B cell (primary cell): ENCODE measurements around the gene SKIC2. TPM values are rescaled to one million over a fixed set of nuclear protein-coding genes. Genes with fewer than 3 reads are reported as not detected.
"Not testable (repeated sequence)": the region's sequence is repeated elsewhere in the genome, so short reads cannot be mapped to it uniquely, and the experiment has no call there.

Experiments
- ATAC-seq: fragments of 200-7000 bp; cut with Tn5 transposase; one replicate; pipeline ENCODE4 v1.10.0; 2021; ENCODE audit warnings: low read depth, mild to moderate bottlenecking, moderate number of reproducible peaks, moderate library complexity
- CTCF ChIA-PET: fragments of 350-600 bp; sonication (Branson Sonifier 250); formaldehyde crosslinking; loops from one replicate; lab custom pipeline; 2021; ENCODE audit warnings: antibody characterized with exemption, inconsistent platforms; lab: Charles Lee
- POLR2A ChIA-PET: fragments of 350-600 bp; sonication (Branson Sonifier 250); formaldehyde crosslinking; loops from one replicate; lab custom pipeline; 2021; ENCODE audit warnings: antibody characterized with exemption; lab: Charles Lee
- DNase-seq: peaks from one replicate; pipeline ENCODE4 v3.0.0; 2013
- H2AFZ ChIP-seq: 2 replicates; pipeline ENCODE4 v1.6.1; 2012; ENCODE audit warnings: mild to moderate bottlenecking, low read depth, low read length; ENCODE audit not compliant: insufficient read depth, poor library complexity, severe bottlenecking
- H3K27ac ChIP-seq, 2 donors: 1 replicate in 1 of 2; 2 replicates in 1 of 2; pipeline ENCODE4 v1.5.1; 2012 to 2013; ENCODE audit warnings: low read length in 2 of 2, mild to moderate bottlenecking in 2 of 2, moderate library complexity in 1 of 2
- H3K27me3 ChIP-seq, 4 experiments: fragments of 200-600 bp in 1 of 4; sonication (generic) in 1 of 4; replicated peaks in 1 of 4; 1 replicate in 2 of 4; 2 replicates in 2 of 4; pipeline versions ENCODE4 v1.6.1 to v1.7.0; 2013 to 2016; ENCODE audit warnings: low read length in 3 of 4, mild to moderate bottlenecking in 2 of 4, mixed read lengths in 1 of 4, moderate library complexity in 1 of 4; ENCODE audit not compliant: insufficient read depth in 4 of 4, control insufficient read depth in 3 of 4; ENCODE audit errors: control extremely low read depth in 1 of 4
- H3K36me3 ChIP-seq, 2 experiments: replicated peaks in 1 of 2; 1 replicate in 1 of 2; 2 replicates in 1 of 2; pipeline versions ENCODE4 v1.6.1 to v1.7.1; 2013; ENCODE audit warnings: low read length in 1 of 2; ENCODE audit not compliant: insufficient read depth in 2 of 2, control insufficient read depth in 1 of 2; ENCODE audit errors: control extremely low read depth in 1 of 2, extremely low read depth in 1 of 2
- H3K4me1 ChIP-seq, 2 donors: fragments of 200-600 bp in 1 of 2; sonication (generic) in 1 of 2; 1 replicate in 1 of 2; 2 replicates in 1 of 2; pipeline versions ENCODE4 v1.5.1 to v1.6.1; 2013 to 2017; ENCODE audit warnings: low read length in 2 of 2; ENCODE audit not compliant: control insufficient read depth in 2 of 2, insufficient read depth in 2 of 2
- H3K4me2 ChIP-seq: replicated peaks from 2 replicates; pipeline ENCODE3; 2012; ENCODE audit warnings: mild to moderate bottlenecking, low read depth, low read length; ENCODE audit not compliant: poor library complexity, severe bottlenecking
- H3K4me3 ChIP-seq, 5 experiments: fragments of 200-600 bp in 1 of 5; sonication (generic) in 1 of 5; 1 replicate in 3 of 5; 2 replicates in 2 of 5; pipeline versions ENCODE4 v1.5.1 to v1.7.0; 2011 to 2016; ENCODE audit warnings: low read length in 4 of 5, mild to moderate bottlenecking in 4 of 5, low read depth in 2 of 5, control low read depth in 1 of 5, moderate library complexity in 1 of 5; ENCODE audit not compliant: insufficient read depth in 1 of 5; ENCODE audit errors: control extremely low read depth in 1 of 5, extremely low read depth in 1 of 5
- H3K79me2 ChIP-seq: fragments of 200-600 bp; sonication (generic); one replicate; pipeline ENCODE4 v1.6.0; 2016; ENCODE audit warnings: low read length; ENCODE audit not compliant: control insufficient read depth, insufficient read depth
- H3K9ac ChIP-seq: fragments of 200-600 bp; sonication (generic); 2 replicates; pipeline ENCODE4 v1.6.1; 2017; ENCODE audit warnings: mild to moderate bottlenecking, low read length, moderate library complexity
- H3K9me3 ChIP-seq, 3 donors: one replicate each; pipeline versions ENCODE4 v1.6.1 to v1.7.1; 2013; ENCODE audit warnings: low read length in 2 of 3; ENCODE audit not compliant: control insufficient read depth in 2 of 3, insufficient read depth in 1 of 3; ENCODE audit errors: control extremely low read depth in 1 of 3
- H4K20me1 ChIP-seq: 2 replicates; pipeline ENCODE4 v1.6.0; 2012; ENCODE audit warnings: mild to moderate bottlenecking, low read length; ENCODE audit not compliant: insufficient read depth, control insufficient read depth, poor library complexity, severe bottlenecking
- H3K27ac Mint-ChIP-seq: one replicate; pipeline ENCODE4 v1.8.0; 2021; ENCODE audit warnings: mixed read lengths
- H3K27me3 Mint-ChIP-seq: one replicate; pipeline ENCODE4 v1.8.0; 2021; ENCODE audit warnings: mixed read lengths
- H3K4me1 Mint-ChIP-seq: one replicate; pipeline ENCODE4 v1.8.0; 2021; ENCODE audit warnings: mixed read lengths
- H3K4me3 Mint-ChIP-seq: one replicate; pipeline ENCODE4 v1.8.0; 2021; ENCODE audit warnings: mixed read lengths
- H3K9me3 Mint-ChIP-seq: one replicate; pipeline ENCODE4 v1.8.0; 2022; ENCODE audit warnings: mixed read lengths; ENCODE audit not compliant: insufficient read depth
- CTCF ChIP-seq: fragments of 200-600 bp; IDR thresholded peaks from one replicate; pipeline ENCODE4 v1.8.0; 2022; ENCODE audit warnings: antibody characterized with exemption, mild to moderate bottlenecking
- EZH2 ChIP-seq: IDR thresholded peaks from 2 replicates; pipeline ENCODE4 v1.6.1; 2012; ENCODE audit warnings: borderline replicate concordance, low read depth, mild to moderate bottlenecking, moderate library complexity, low read length; ENCODE audit not compliant: insufficient read depth, poor library complexity, severe bottlenecking
- WGBS: methylation state at CpG from one replicate; pipeline ENCODE4 v1.1.5; 2013; ENCODE audit warnings: missing lambda C conversion rate; ENCODE audit not compliant: insufficient coverage; 5-methylcytosine and 5-hydroxymethylcytosine counted together
- intact Hi-C: fragments of 100-400 bp; cut with micrococcal nuclease; formaldehyde crosslinking; loops from one replicate; pipeline ENCODE4 v1.10.0; 2022
- polyA plus RNA-seq: library from polyadenylated mRNA; depleted of rRNA; stranded (reverse); fragments of >200 nt; gene quantifications from 2 replicates; pipeline ENCODE4 v1.2.3, GENCODE V29; 2012
- total RNA-seq, 2 donors: library from RNA; stranded (reverse); fragments of 120-200 nt in 1 of 2; gene quantifications; 1 replicate in 1 of 2; 2 replicates in 1 of 2; pipeline versions ENCODE4 v1.2.3 to v1.2.4, GENCODE V29; 2013 to 2022

The SKIC2 gene
- total and polyA plus RNA-seq, 2 donors (not counting 1 experiment from before 2014, with no cell fraction given) = 93.1 to 119 TPM

GRCh38 chr6:31972709-31973350 lies 13.9 kb downstream of the SKIC2 start:
- TF ChIP-seq EZH2 (no peak), CTCF (no peak)
- no peak for DNase-seq
- peak overlapping the region; percentile 98 for H3K4me3 Mint-ChIP-seq
- no peak for ATAC-seq
- intact Hi-C loops = loop anchor here (1.0 to 10.0 kb wide), 5 partner anchors 14 to 1908 kb away; partner anchors contain the start of genes CLIC1, HSD17B8, POLR1H and PPP1R11
- peaks cover 34% of the 10 kb centered on the region for H3K4me1 Mint-ChIP-seq
- Histone ChIP-seq H3K36me3 (peaks cover 0 to 23% of the 10 kb centered on the region in 2 experiments), H3K4me1 (peaks cover 18 to 23% of the 10 kb centered on the region in 2 donors), H3K4me2 (peak overlapping the region; percentile 89), H4K20me1 (no peaks in the 10 kb centered on the region), H3K4me3 (peak overlapping the region; percentile 35 to 92 (median 80)), H3K79me2 (peaks cover 13% of the 10 kb centered on the region), H3K27ac (peak overlapping the region; percentile 96 to 100), H2AFZ (peak overlapping the region; percentile 77), H3K9me3 (peaks cover 0 to 3% (median 0%) of the 10 kb centered on the region in 3 donors), H3K27me3 (no peaks in the 10 kb centered on the region), H3K9ac (peak overlapping the region; percentile 98)
- POLR2A ChIA-PET = interaction anchor here (1.1 to 3.6 kb wide), 5 partner anchors 14 to 1355 kb away, joined by 3 to 24 read pairs (median 6); partner anchors contain the start of genes ATF6B, DDX39B, MRPS18B and NELFE
- no peaks in the 10 kb centered on the region for H3K9me3 Mint-ChIP-seq
- H3K27me3 Mint-ChIP-seq = no peaks in the 10 kb centered on the region
- WGBS = 13% methylated on average over 19 of the region's 19 CpGs
- peak overlapping the region; percentile 100 for H3K27ac Mint-ChIP-seq
- CTCF ChIA-PET = interaction anchor here (1.2 to 1.8 kb wide), 3 partner anchors 14 to 22 kb away, joined by 3 to 10 read pairs (median 6); partner anchors contain the start of genes NELFE and SKIC2

GRCh38 chr6:31976065-31976464 lies 17.1 kb downstream of the SKIC2 start:
- H4K20me1 ChIP-seq, H3K4me3 Mint-ChIP-seq, CTCF ChIA-PET, H3K4me2 ChIP-seq, H3K9me3 Mint-ChIP-seq, H3K9me3 ChIP-seq, ATAC-seq, H3K9ac ChIP-seq, H3K27ac Mint-ChIP-seq, H2AFZ ChIP-seq, H3K27ac ChIP-seq, H3K27me3 ChIP-seq, H3K27me3 Mint-ChIP-seq, DNase-seq, H3K4me3 ChIP-seq: not testable (repeated sequence)
- intact Hi-C loops = loop anchor here (10.0 kb wide), 4 partner anchors 141 to 1911 kb away; partner anchors contain the start of genes CLIC1, HSD17B8, POLR1H and PPP1R11
- 97% methylated on average over 6 of the region's 30 CpGs for WGBS
- H3K4me1 ChIP-seq = peaks cover 12 to 14% of the 10 kb centered on the region in 2 donors
- H3K4me1 Mint-ChIP-seq = peaks cover 24% of the 10 kb centered on the region
- H3K36me3 ChIP-seq = peaks cover 3 to 12% of the 10 kb centered on the region in 2 experiments
- peaks cover 20% of the 10 kb centered on the region for H3K79me2 ChIP-seq
- POLR2A ChIA-PET = interaction anchor here (0.7 kb wide), 1 partner anchor 1273 kb away, joined by 6 read pairs; no protein-coding TSS in a partner anchor
